GM19324 (cell line): ENCODE results near the gene OR2AG1.
"Not testable (repeated sequence)": the region's sequence is repeated elsewhere in the genome, so short reads cannot be mapped to it uniquely, and the experiment has no call there.

ENCODE experiments used
- ATAC-seq: cut with Tn5 transposase; IDR thresholded peaks from one replicate; pipeline ENCODE4 v1.9.1; 2021; ENCODE audit warnings: mild to moderate bottlenecking, moderate library complexity; ENCODE audit not compliant: unreplicated experiment, low FRiP score

OR2AG1 gene

DNA sequence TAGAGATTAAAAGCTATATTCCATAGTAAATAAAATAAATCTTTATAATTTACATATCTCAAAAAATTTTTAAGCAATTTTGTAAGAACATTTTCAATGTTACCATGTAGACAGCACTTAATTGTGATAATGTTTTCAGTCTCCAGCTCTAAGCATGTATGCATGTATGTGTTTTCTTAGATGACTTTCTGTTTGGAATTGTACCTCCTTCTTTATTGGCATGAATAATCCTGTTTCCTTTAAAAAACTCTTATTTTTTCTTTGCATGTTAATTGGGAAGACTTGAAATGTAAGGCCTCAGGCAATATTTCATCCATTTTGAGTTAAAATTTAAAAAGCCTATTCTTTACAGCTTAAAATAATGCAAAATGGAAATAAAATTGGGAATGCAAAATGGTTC, 2.0 kb upstream of the OR2AG1 start:
- no peak for ATAC-seq

GRCh38 chr11:6790546-6790945, 7.7 kb downstream of the OR2AG1 start:
- no peak for ATAC-seq

DNA sequence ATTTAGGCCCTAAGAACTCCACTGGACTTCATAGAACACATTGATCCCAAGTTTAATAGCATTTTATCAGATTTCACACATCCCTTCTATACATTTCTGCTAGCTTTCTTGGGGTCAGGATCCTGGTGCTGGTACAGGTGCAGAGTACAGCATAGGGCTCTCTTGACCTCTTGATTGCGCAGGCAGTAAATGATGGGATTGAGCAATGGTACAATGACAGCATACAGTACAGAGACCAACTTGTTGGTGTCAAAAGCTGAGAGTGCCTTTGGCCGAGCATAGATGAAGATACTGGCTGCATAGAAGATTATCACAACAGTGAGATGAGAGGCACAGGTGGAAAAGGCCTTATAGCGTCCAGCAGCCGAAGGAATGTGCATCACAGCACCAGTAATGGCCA, 11.8 kb downstream of the OR2AG1 start:
- ATAC-seq: no peak

DNA sequence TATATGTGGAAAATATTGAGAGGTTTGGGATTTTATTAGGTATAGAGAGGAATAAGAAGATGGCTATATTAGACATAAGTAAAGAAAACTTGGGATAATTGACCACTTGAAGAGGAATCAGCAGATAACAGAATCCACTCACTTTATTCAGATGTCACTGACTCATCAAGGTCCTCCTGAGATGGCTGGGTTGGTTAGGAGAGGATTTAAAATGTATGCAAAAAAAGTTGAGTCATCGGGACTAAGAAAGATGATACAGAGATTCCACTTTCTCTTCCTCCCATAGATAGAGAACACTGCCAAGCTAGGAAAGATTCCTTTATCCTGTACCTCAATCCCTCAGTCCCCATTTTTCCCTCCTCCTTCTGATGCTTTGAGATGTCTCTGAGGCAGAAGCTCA, 16.6 kb downstream of the OR2AG1 start, which contains the start of gene OR6A2:
OR6A2 (minus strand) TSS at position 288 of the 400 bp plus-strand sequence. CDS start 3,981 bp downstream, outside the sequence.
- no peak for ATAC-seq

GRCh38 chr11:6801075-6801474, 18.3 kb downstream of the OR2AG1 start:
- not testable (repeated sequence) for ATAC-seq

- ATAC-seq: peak; percentile 85
These were observed 29.7 kb downstream of the OR2AG1 start for GRCh38 chr11:6812390-6813005.

DNA sequence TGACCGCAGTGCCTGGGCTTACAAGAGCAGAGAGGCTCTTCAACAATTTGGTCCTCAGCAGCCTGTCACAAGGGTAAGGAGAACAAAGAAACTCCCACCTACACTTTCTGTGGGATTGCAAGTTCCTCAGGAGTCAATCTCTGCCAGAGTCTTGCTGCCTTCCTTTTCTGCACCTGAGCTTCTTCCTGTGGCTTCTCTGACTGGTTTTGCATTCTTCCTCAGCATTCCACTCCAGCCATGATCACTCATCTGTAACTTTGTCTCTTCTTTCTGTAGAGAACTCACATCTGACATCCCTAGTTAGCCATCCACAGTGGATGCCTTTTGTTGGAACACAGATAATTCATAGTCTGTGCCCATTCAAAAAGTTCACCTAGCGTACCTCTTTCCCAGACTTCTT, 30.8 kb downstream of the OR2AG1 start:
- no peak for ATAC-seq

- no peak for ATAC-seq
These were observed 34.9 kb downstream of the OR2AG1 start for GRCh38 chr11:6817694-6818093.

GRCh38 chr11:6818967-6819366, 36.1 kb downstream of the OR2AG1 start:
- no peak for ATAC-seq

DNA sequence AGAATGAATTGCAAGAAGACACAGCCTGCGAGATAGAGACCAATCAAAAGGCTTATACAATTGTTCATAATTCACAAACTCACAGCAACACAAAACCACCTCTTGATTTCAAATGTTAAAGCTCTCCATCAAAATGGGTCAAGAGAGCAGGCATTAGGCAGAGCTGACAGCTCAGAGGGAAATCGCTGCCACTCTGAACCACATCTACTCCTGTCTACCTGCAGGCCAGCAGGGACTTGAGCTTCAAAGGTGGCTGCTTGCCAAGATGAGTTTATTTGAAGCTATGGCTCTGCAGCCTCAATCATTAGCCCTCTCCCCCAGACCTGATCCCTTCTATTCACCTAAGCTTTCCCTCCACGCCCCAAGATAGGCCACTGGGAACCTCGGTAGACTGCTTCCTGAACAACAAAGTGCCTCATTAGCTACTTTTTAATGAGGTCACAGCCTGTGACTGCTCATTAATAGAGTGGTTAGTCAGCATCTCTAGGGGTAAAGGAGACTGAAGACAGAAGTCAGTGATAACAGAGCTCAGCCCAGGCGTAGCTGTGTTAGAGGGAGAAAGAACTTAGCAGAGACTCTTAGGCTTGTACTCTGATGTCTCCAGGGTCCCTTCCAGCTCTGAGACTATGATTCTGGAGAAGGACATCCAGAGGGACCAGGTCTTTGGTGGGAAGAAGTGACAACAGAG, 41.5 kb downstream of the OR2AG1 start:
- ATAC-seq: no peak

DNA sequence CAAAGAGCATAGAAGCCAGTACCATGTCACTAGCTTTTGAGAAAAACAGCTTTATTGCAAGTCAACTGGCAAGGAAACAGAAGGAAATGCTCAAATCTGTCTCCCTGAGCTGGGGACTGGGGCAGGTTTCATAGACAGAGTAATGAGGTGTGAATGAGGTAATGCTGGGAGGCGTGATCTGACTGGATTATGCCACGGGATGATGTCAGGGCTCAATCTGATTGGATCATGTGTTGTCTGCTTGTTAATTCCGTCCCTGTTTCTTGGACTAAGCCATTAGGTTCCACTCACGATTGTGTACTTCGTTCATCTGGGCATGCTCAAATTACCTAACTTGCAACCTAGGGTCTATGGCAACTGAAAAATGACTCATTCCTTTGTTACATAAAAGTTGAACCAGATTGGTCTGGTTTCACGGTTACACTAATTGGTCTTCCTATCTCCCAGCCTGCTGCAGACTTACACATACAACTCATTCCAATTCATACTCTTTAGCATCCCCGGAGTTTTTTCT, 42.5 kb downstream of the OR2AG1 start:
- ATAC-seq: no peak

- no peak for ATAC-seq
These were observed 45.3 kb downstream of the OR2AG1 start for GRCh38 chr11:6828103-6828502.

- ATAC-seq: no peak
These were observed 50.5 kb downstream of the OR2AG1 start for GRCh38 chr11:6833356-6833755.

DNA sequence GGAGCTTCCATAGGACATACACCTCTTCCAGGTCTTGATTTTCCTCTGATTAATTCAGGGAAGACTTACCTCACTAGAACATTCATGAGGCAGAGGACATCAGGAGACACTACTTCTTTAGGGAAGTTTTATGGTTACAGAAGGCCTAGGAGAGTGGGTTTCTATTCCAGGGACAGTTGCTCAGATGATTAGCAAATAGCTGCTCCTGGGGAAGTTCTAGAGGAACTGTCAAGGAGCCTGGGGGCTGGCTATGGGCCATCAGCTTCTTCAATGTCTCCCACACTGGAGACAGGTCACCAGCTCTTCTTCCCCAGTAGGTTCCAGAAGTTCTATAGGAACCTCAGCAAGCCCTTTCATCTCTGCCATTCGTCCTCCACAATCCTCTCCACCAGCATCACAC, 51.2 kb downstream of the OR2AG1 start:
- ATAC-seq: no peak
